ENCODE results near the gene AFF2.

DNA sequence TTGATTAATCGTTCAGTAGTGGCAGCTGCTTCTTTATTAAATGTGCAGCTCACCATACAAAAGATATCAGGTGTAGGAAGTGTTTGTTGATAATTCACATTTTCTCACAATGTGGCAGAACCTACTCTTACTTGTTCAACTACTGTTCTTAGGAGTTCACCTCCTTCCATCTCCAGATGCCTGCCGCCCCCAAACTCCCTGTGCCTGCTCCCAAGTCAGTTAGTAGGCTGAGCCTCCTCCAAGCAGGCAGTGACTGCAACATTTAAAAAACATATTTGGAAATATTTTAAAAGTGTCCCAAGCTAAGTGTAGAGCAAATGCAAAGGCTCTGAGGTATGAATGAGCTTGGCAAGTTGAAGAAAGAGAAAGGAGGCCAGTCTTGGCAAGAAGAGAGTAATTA, 100.2 kb downstream of the AFF2 start:
- TF ChIP-seq, protein P1, sequence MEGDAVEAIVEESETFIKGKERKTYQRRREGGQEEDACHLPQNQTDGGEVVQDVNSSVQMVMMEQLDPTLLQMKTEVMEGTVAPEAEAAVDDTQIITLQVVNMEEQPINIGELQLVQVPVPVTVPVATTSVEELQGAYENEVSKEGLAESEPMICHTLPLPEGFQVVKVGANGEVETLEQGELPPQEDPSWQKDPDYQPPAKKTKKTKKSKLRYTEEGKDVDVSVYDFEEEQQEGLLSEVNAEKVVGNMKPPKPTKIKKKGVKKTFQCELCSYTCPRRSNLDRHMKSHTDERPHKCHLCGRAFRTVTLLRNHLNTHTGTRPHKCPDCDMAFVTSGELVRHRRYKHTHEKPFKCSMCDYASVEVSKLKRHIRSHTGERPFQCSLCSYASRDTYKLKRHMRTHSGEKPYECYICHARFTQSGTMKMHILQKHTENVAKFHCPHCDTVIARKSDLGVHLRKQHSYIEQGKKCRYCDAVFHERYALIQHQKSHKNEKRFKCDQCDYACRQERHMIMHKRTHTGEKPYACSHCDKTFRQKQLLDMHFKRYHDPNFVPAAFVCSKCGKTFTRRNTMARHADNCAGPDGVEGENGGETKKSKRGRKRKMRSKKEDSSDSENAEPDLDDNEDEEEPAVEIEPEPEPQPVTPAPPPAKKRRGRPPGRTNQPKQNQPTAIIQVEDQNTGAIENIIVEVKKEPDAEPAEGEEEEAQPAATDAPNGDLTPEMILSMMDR (IDR thresholded peaks at IDR 0.05; ENCODE audit: low read length): no peak
- TF ChIP-seq EZH2phosphoT487 (IDR thresholded peaks at IDR 0.05; ENCODE audit: low read length): no peak
